K562 (cell line): ENCODE results near the gene FMR1.

Source experiments
- CTCF ChIP-seq, 3 experiments: IDR thresholded peaks in 2 of 3; conservative IDR thresholded peaks in 1 of 3; 2 replicates each; pipeline ENCODE4 v1.5.1; 2011 to 2012; ENCODE audit warnings: low read length in 3 of 3, mild to moderate bottlenecking in 3 of 3, control low read depth in 2 of 3, improper control_type of control experiment in 1 of 3, inconsistent platforms in 1 of 3, low read depth in 1 of 3, mixed read lengths in 1 of 3, moderate library complexity in 1 of 3; ENCODE audit not compliant: insufficient read depth in 2 of 3
- JUNB ChIP-seq: fragments of 450-650 bp; formaldehyde crosslinking; conservative IDR thresholded peaks from 2 replicates; pipeline ENCODE4 v1.4.0; 2020; ENCODE audit warnings: mild to moderate bottlenecking
- PTRF ChIP-seq: fragments of 450-650 bp; IDR thresholded peaks from 2 replicates; pipeline ENCODE4 v1.6.1; 2016; ENCODE audit warnings: mild to moderate bottlenecking, missing genetic modification characterization, missing compliant biosample characterization
- SMC3 ChIP-seq: conservative IDR thresholded peaks from 2 replicates; pipeline ENCODE4 v1.6.1; 2011; ENCODE audit warnings: low read depth, low read length, improper control_type of control experiment; ENCODE audit not compliant: insufficient read depth
- ZBTB1 ChIP-seq: sonication (generic); formaldehyde crosslinking; IDR thresholded peaks from 2 replicates; pipeline ENCODE4 v1.8.1; 2023; ENCODE audit warnings: missing genetic modification reagents, low read depth, mild to moderate bottlenecking, borderline replicate concordance
- ZFX ChIP-seq: sonication (generic); formaldehyde crosslinking; IDR thresholded peaks from 2 replicates; pipeline ENCODE4 v1.8.0; 2022; ENCODE audit warnings: mild to moderate bottlenecking, missing genetic modification reagents, moderate library complexity
- ZNF830 ChIP-seq: fragments of 250-450 bp; sonication (Bioruptor Pico); IDR thresholded peaks from 2 replicates; pipeline ENCODE4 v1.5.0; 2021; ENCODE audit warnings: mild to moderate bottlenecking
- ZZZ3 ChIP-seq: fragments of 450-650 bp; IDR thresholded peaks from 2 replicates; pipeline ENCODE4 v1.6.1; 2016; ENCODE audit warnings: antibody characterized with exemption, mild to moderate bottlenecking, moderate library complexity

- no peak for TF ChIP-seq CTCF (IDR thresholded peaks at IDR 0.05 in 2 of 3, conservative IDR thresholded peaks at IDR 0.05 in 1 of 3; ENCODE audit: insufficient read depth in 2 of 3, low read depth in 1 of 3, low read length in 3 of 3)
- TF ChIP-seq PTRF, result no peak
- TF ChIP-seq ZNF830 (CRISPR knock-in tag), result no peak
- no peak for TF ChIP-seq ZBTB1 (CRISPR knock-in tag)
- no peak for TF ChIP-seq JUNB (CRISPR knock-in tag)
- TF ChIP-seq SMC3, result no peak
- no peak for TF ChIP-seq ZZZ3
- TF ChIP-seq ZFX (CRISPR knock-in tag), result no peak
Measured at GRCh38 chrX:147916375-147916968, 4.8 kb downstream of the FMR1 start.
